Epithelial cell of alveolus of lung (primary cell): ENCODE measurements around the gene CHMP6. TPM values are rescaled to one million over a fixed set of nuclear protein-coding genes. Genes with fewer than 3 reads are reported as not detected.

Experiments used
- total RNA-seq: library from RNA; depleted of rRNA; stranded (reverse); fragments of >200 nt; gene quantifications from 2 replicates; pipeline ENCODE4 v1.2.1, GENCODE V29; 2015

The CHMP6 gene
- total RNA-seq: 24.6 and 27.0 TPM in 2 replicates

GRCh38 chr17:80991645-80992076 lies at the start of gene CHMP6:
CHMP6 (plus strand) TSS chr17:80991841; CDS start chr17:80991919, 78 bp downstream.

GRCh38 chr17:81034779-81035520 lies 43.3 kb downstream of the CHMP6 start, which contains the start of gene BAIAP2:
BAIAP2 (plus strand) TSS chr17:81035151; CDS start chr17:81035255, 104 bp downstream.

Other genes with a start within 250 kb of the CHMP6 start
- gene BAIAP2, start 43.3 kb downstream of the CHMP6 start, total RNA-seq: 13.7 and 14.1 TPM in 2 replicates
- not detected in 2 replicates for gene PVALEF, start 173.7 kb downstream of the CHMP6 start, total RNA-seq
- gene AATK, start 174.4 kb downstream of the CHMP6 start, total RNA-seq: 0.08 and 0.13 TPM in 2 replicates
- 9.1 and 10.1 TPM in 2 replicates for gene CEP131, start 231.1 kb downstream of the CHMP6 start, total RNA-seq
- 12.5 and 28.7 TPM in 2 replicates for gene TEPSIN, start 247.2 kb downstream of the CHMP6 start, total RNA-seq
- gene NDUFAF8, start 247.5 kb downstream of the CHMP6 start, total RNA-seq: 33.8 and 40.5 TPM in 2 replicates